ENCODE measurements around the gene EXOC8.

The EXOC8 gene

GRCh38 chr1:231315887-231316286, 21.8 kb downstream of the EXOC8 start:
- DNase-seq (ENCODE audit: low read depth) = no peak

GRCh38 chr1:231313661-231314060, 24.0 kb downstream of the EXOC8 start:
- no peak for DNase-seq (ENCODE audit: low read depth)

GRCh38 chr1:231312432-231312788, 25.2 kb downstream of the EXOC8 start:
- no peak for DNase-seq (ENCODE audit: low read depth)

- no peak for DNase-seq (ENCODE audit: low read depth)
Observed at GRCh38 chr1:231311720-231312431, 25.8 kb downstream of the EXOC8 start.

GRCh38 chr1:231310391-231310934, 27.2 kb downstream of the EXOC8 start:
- DNase-seq (ENCODE audit: low read depth) = no peak

- DNase-seq (ENCODE audit: low read depth) = no peak
Observed at GRCh38 chr1:231301990-231302389, 35.7 kb downstream of the EXOC8 start.

GRCh38 chr1:231295938-231296337, 41.7 kb downstream of the EXOC8 start:
- DNase-seq (ENCODE audit: low read depth) = no peak

- no peak for DNase-seq (ENCODE audit: low read depth)
Observed at GRCh38 chr1:231286603-231287002, 51.0 kb downstream of the EXOC8 start.

GRCh38 chr1:231284441-231284840, 53.2 kb downstream of the EXOC8 start:
- DNase-seq (ENCODE audit: low read depth) = no peak

All from stimulated activated CD8-positive, alpha-beta memory T cell treated with anti-CD3 and anti-CD28 coated beads, Interleukin-12 subunit alpha, Interleukin-12 subunit beta, amount 100 ng/mL, for 1 hour (primary cell).